ENCODE data around the gene ZP1.

Gene ZP1

GRCh38 chr11:60852982-60853950 is 14.1 kb upstream of the ZP1 start:
- H3K9me3 ChIP-seq (ENCODE audit: control insufficient read depth in 5 of 5, low read length in 5 of 5): no peaks in the 10 kb centered on the region
- H3K27me3 ChIP-seq (ENCODE audit: control insufficient read depth in 5 of 5, insufficient read depth in 4 of 5, low read length in 5 of 5): no peaks in the 10 kb centered on the region
- H3K4me3 ChIP-seq (ENCODE audit: low read depth in 1 of 5, low read length in 5 of 5): no peak overlapping the region
- peaks cover 0 to 12% (median 6%) of the 10 kb centered on the region in 5 donors for H3K4me1 ChIP-seq (ENCODE audit: control insufficient read depth in 5 of 5, insufficient read depth in 5 of 5, low read length in 5 of 5)
- peaks cover 0 to 47% (median 42%) of the 10 kb centered on the region in 5 donors for H3K36me3 ChIP-seq (ENCODE audit: control insufficient read depth in 5 of 5, insufficient read depth in 5 of 5, low read length in 5 of 5)
- no peak overlapping the region for H3K9ac ChIP-seq (ENCODE audit: low read length in 5 of 5)
- no peak overlapping the region for H3K27ac ChIP-seq (ENCODE audit: low read depth, low read length)

- Histone ChIP-seq H3K27me3 (ENCODE audit: control insufficient read depth in 5 of 5, insufficient read depth in 4 of 5, low read length in 5 of 5) (no peaks in the 10 kb centered on the region), H3K9me3 (ENCODE audit: control insufficient read depth in 5 of 5, low read length in 5 of 5) (no peaks in the 10 kb centered on the region), H3K9ac (ENCODE audit: low read length in 5 of 5) (no peak overlapping the region), H3K4me3 (ENCODE audit: low read depth in 1 of 5, low read length in 5 of 5) (no peak overlapping the region), H3K4me1 (ENCODE audit: control insufficient read depth in 5 of 5, insufficient read depth in 5 of 5, low read length in 5 of 5) (peaks cover 0 to 12% (median 6%) of the 10 kb centered on the region in 5 donors), H3K36me3 (ENCODE audit: control insufficient read depth in 5 of 5, insufficient read depth in 5 of 5, low read length in 5 of 5) (peaks cover 0 to 37% (median 32%) of the 10 kb centered on the region in 5 donors), H3K27ac (ENCODE audit: low read depth, low read length) (no peak overlapping the region)
Observed at GRCh38 chr11:60854140-60854846, 13.0 kb upstream of the ZP1 start.

GRCh38 chr11:60854847-60855725 is 12.3 kb upstream of the ZP1 start:
- Histone ChIP-seq H3K36me3 (ENCODE audit: control insufficient read depth in 5 of 5, insufficient read depth in 5 of 5, low read length in 5 of 5) (peaks cover 0 to 29% (median 24%) of the 10 kb centered on the region in 5 donors), H3K9me3 (ENCODE audit: control insufficient read depth in 5 of 5, low read length in 5 of 5) (no peaks in the 10 kb centered on the region), H3K27ac (ENCODE audit: low read depth, low read length) (no peak overlapping the region), H3K27me3 (ENCODE audit: control insufficient read depth in 5 of 5, insufficient read depth in 4 of 5, low read length in 5 of 5) (no peaks in the 10 kb centered on the region), H3K4me1 (ENCODE audit: control insufficient read depth in 5 of 5, insufficient read depth in 5 of 5, low read length in 5 of 5) (peaks cover 0 to 12% (median 6%) of the 10 kb centered on the region in 5 donors), H3K9ac (ENCODE audit: low read length in 5 of 5) (no peak overlapping the region), H3K4me3 (ENCODE audit: low read depth in 1 of 5, low read length in 5 of 5) (no peak overlapping the region)

GRCh38 chr11:60855726-60856633 is 11.4 kb upstream of the ZP1 start, which contains the start of gene PTGDR2:
TSS of gene PTGDR2 (minus strand) at chr11:60855950. CDS start at chr11:60853722, 2,228 bp downstream.
- Histone ChIP-seq H3K27ac (ENCODE audit: low read depth, low read length) (no peak within 1 kb of the TSS), H3K27me3 (ENCODE audit: control insufficient read depth in 5 of 5, insufficient read depth in 4 of 5, low read length in 5 of 5) (no peaks in the 10 kb centered on the region), H3K36me3 (ENCODE audit: control insufficient read depth in 5 of 5, insufficient read depth in 5 of 5, low read length in 5 of 5) (peaks cover 0 to 20% (median 15%) of the 10 kb centered on the region in 5 donors), H3K9ac (ENCODE audit: low read length in 5 of 5) (no peak within 1 kb of the TSS), H3K9me3 (ENCODE audit: control insufficient read depth in 5 of 5, low read length in 5 of 5) (no peaks in the 10 kb centered on the region), H3K4me3 (ENCODE audit: low read depth in 1 of 5, low read length in 5 of 5) (no peak within 1 kb of the TSS), H3K4me1 (ENCODE audit: control insufficient read depth in 5 of 5, insufficient read depth in 5 of 5, low read length in 5 of 5) (peaks cover 0 to 12% (median 6%) of the 10 kb centered on the region in 5 donors)

- peaks cover 0 to 6% (median 4%) of the 10 kb centered on the region in 5 donors for H3K36me3 ChIP-seq (ENCODE audit: control insufficient read depth in 5 of 5, insufficient read depth in 5 of 5, low read length in 5 of 5)
- H3K27ac ChIP-seq (ENCODE audit: low read depth, low read length): no peak overlapping the region
- H3K27me3 ChIP-seq (ENCODE audit: control insufficient read depth in 5 of 5, insufficient read depth in 4 of 5, low read length in 5 of 5): no peaks in the 10 kb centered on the region
Observed at GRCh38 chr11:60857378-60858232, 9.7 kb upstream of the ZP1 start.

GRCh38 chr11:60858236-60858635 is 9.1 kb upstream of the ZP1 start:
- Histone ChIP-seq H3K27me3 (ENCODE audit: control insufficient read depth in 5 of 5, insufficient read depth in 4 of 5, low read length in 5 of 5) (no peaks in the 10 kb centered on the region), H3K4me1 (ENCODE audit: control insufficient read depth in 5 of 5, insufficient read depth in 5 of 5, low read length in 5 of 5) (peaks cover 0 to 12% (median 6%) of the 10 kb centered on the region in 5 donors), H3K4me3 (ENCODE audit: low read depth in 1 of 5, low read length in 5 of 5) (no peak overlapping the region), H3K9me3 (ENCODE audit: control insufficient read depth in 5 of 5, low read length in 5 of 5) (no peaks in the 10 kb centered on the region), H3K9ac (ENCODE audit: low read length in 5 of 5) (no peak overlapping the region), H3K36me3 (ENCODE audit: control insufficient read depth in 5 of 5, insufficient read depth in 5 of 5, low read length in 5 of 5) (peaks cover 0 to 3% (median 1%) of the 10 kb centered on the region in 5 donors), H3K27ac (ENCODE audit: low read depth, low read length) (no peak overlapping the region)

More at GRCh38 chr11:60857378-60858232, 9.7 kb upstream of the ZP1 start:
- H3K9ac ChIP-seq (ENCODE audit: low read length in 5 of 5): no peak overlapping the region
- H3K4me3 ChIP-seq (ENCODE audit: low read depth in 1 of 5, low read length in 5 of 5): no peak overlapping the region
- H3K4me1 ChIP-seq (ENCODE audit: control insufficient read depth in 5 of 5, insufficient read depth in 5 of 5, low read length in 5 of 5): peaks cover 0 to 12% (median 6%) of the 10 kb centered on the region in 5 donors
- no peaks in the 10 kb centered on the region for H3K9me3 ChIP-seq (ENCODE audit: control insufficient read depth in 5 of 5, low read length in 5 of 5)

- H3K9ac ChIP-seq (ENCODE audit: low read length in 5 of 5): no peak overlapping the region
- H3K36me3 ChIP-seq (ENCODE audit: control insufficient read depth in 5 of 5, insufficient read depth in 5 of 5, low read length in 5 of 5): no peaks in the 10 kb centered on the region
- H3K27ac ChIP-seq (ENCODE audit: low read depth, low read length): no peak overlapping the region
- peaks cover 0 to 15% (median 10%) of the 10 kb centered on the region in 5 donors for H3K4me1 ChIP-seq (ENCODE audit: control insufficient read depth in 5 of 5, insufficient read depth in 5 of 5, low read length in 5 of 5)
- no peaks in the 10 kb centered on the region for H3K27me3 ChIP-seq (ENCODE audit: control insufficient read depth in 5 of 5, insufficient read depth in 4 of 5, low read length in 5 of 5)
- no peak overlapping the region for H3K4me3 ChIP-seq (ENCODE audit: low read depth in 1 of 5, low read length in 5 of 5)
- H3K9me3 ChIP-seq (ENCODE audit: control insufficient read depth in 5 of 5, low read length in 5 of 5): no peaks in the 10 kb centered on the region
Observed at GRCh38 chr11:60858731-60859464, 8.4 kb upstream of the ZP1 start.
